ENCODE results near the gene MT1X.
"Not testable (repeated sequence)": the region's sequence is repeated elsewhere in the genome, so short reads cannot be mapped to it uniquely, and the experiment has no call there.

The MT1X gene

GRCh38 chr16:56657555-56658326 lies 24.5 kb upstream of the MT1X start, which contains the start of gene MT1F:
Gene MT1F, plus strand, starts transcription at chr16:56657959. Its CDS starts 100 bp downstream, at chr16:56658059.
- no peak for DNase-seq

DNA sequence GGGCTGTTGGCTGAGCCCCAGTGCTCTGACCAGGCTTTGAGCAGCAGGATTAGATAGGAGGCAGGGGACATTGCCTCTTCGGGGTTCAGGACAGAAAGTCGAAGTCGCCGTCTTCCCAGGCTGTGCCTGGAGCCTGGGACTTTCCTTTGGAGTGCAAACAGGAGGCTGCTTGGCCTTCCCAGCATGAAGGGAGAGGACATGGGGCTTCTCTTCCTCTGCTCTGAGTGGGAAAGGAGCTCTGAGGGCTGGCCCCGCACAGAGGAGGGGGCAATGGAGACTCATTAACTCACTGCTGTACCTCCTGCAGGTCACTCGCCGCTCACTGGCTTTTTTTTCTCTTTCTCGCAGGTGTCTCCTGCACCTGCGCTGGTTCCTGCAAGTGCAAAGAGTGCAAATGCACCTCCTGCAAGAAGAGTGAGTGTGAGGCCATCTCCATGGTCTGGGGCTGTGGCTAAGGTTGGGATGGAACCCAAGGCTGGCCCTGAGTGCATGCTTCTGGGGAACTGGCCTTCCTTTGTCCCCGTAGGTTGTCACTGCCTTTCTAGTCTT lies 23.9 kb upstream of the MT1X start:
- no peak for DNase-seq

DNA sequence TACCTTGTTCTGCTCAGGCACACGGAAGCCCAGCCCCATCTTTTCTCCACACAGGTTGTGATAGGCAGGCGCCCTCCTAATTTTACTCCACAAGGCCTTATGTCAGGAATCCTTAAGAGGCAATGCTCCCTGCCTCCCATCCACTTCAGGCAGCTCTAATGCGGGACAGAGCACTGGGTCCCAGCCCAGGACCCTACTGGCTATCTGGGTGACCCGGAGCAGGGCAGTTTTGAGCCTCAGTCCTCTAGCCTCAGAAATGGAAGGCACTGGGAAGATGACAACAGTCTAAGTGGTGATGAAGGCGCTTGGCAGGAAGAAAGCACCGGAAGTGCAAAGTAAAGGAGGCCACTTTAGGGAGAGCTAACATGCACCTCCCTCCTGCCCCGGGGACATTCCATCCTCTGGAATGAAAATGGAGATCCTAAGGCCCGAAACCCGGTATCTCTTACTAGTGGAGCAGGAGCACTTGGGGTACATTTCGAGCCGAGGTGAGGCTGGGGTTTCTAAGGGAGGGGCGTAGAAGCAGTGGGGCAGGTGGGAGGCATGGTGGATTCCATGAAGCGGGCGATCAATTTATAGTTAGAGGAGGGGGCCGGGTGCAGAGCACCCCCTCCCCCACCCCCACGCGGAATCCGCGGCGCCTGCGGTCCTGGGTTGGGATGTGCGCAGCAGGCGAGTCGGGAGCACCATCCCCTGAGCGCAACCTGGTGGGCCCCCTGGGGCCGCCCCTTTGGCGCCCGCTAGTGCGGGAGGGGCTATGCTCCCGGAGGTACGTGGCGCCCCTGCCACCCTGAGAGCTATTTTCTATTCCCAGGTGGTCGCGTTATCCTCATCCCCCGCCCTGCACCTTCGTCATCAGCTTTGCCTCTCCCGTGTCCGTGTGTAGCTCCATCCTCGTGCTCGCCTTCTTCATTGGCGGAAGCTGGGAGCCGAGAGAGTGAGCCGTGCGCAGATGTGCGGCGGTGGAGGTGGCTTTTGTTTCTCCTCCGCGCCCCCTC lies 19.6 kb upstream of the MT1X start:
- no peak for DNase-seq

GRCh38 chr16:56664506-56664905 lies 17.8 kb upstream of the MT1X start:
- no peak for DNase-seq

- DNase-seq = not testable (repeated sequence)
Measured at GRCh38 chr16:56665286-56666261, 16.7 kb upstream of the MT1X start.

GRCh38 chr16:56667581-56668571 lies 14.4 kb upstream of the MT1X start, which contains the start of gene MT1G:
Gene MT1G, minus strand, starts transcription at chr16:56668065. Its CDS starts 72 bp downstream, at chr16:56667993.
- no peak for DNase-seq

GRCh38 chr16:56669005-56669839 lies 13.0 kb upstream of the MT1X start, which contains the start of gene MT1H:
Gene MT1H, plus strand, starts transcription at chr16:56669814. Its CDS starts 71 bp downstream, at chr16:56669885.
- DNase-seq = no peak

- DNase-seq = no peak
Measured at GRCh38 chr16:56669840-56670619, 12.2 kb upstream of the MT1X start.

GRCh38 chr16:56670620-56670934 lies 11.7 kb upstream of the MT1X start:
- no peak for DNase-seq

DNA sequence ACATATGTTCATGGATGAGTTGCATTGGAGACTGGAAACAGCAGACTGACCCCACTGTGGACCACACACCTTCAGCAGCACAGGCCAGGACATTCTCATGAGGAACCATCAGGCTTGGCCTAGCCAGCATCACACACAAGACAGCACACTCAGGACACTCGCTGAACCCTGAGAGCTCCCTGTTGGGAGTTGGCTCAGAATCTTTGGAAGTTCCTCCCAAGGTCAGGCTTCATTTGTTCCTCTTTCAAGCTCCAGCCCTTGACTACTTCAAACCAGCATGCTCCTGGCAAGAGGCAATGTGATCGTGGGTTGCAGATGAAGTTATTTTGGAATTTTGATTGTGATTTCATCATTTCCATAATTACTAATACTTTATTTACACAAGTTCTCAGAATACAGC lies 10.6 kb upstream of the MT1X start:
- DNase-seq = not testable (repeated sequence)

DNA sequence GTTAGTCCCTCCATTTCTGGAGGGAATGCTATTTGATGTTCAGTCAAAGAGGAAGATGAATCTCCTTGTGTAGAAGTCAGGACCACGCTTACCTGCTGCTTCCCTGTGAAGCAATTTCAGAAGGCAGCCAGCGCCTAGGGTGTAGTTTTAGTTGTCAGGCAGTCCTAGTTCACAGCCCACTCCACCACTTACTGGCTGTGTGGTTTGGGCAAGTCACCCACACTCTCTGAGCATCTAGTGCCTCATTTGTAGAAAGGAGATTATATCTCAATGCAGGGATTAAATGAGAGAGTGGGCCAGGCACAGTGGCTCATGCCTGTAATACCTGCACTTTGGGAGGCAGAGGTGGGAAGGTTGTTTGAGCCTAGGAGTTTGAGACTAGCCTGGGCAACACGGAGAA lies 10.1 kb upstream of the MT1X start:
- not testable (repeated sequence) for DNase-seq

DNA sequence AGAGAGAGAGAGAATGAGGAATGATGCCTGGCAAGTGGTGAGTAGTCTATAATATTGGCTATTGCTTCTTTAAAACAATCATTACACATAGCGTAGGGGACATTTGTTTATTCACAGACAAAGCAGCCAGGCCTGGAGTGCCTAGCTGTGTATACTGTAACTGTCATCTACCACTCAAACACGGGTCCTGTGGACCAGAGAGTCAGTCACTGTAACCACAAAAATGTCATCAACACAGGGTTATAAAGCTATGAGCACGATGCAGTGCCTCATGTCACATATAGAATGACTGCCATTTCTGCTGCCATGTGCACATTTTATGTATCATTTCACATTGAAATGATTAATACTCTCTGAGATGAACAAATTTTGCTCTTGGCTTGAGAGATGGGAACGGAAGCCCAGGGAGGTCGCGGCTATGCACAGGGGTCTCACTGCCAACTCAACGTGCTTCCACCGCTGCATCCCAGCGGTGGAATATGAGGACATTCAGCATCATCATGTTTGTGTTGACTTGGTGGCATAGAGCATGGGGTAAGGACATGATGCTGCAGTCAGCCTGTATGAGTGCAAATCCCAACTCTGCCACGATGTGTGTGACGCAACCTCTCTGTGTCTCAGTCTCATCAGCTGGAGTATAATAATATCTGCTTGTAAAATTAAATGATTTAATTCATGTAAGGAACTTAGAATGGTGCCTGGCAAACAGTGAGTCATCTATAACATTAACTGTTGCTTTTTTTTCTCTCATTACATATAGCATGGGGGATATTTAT lies 9.3 kb upstream of the MT1X start:
- DNase-seq = no peak

GRCh38 chr16:56673921-56674320 lies 8.3 kb upstream of the MT1X start:
- no peak for DNase-seq

- DNase-seq = not testable (repeated sequence)
Measured at GRCh38 chr16:56674570-56674969, 7.7 kb upstream of the MT1X start.

DNA sequence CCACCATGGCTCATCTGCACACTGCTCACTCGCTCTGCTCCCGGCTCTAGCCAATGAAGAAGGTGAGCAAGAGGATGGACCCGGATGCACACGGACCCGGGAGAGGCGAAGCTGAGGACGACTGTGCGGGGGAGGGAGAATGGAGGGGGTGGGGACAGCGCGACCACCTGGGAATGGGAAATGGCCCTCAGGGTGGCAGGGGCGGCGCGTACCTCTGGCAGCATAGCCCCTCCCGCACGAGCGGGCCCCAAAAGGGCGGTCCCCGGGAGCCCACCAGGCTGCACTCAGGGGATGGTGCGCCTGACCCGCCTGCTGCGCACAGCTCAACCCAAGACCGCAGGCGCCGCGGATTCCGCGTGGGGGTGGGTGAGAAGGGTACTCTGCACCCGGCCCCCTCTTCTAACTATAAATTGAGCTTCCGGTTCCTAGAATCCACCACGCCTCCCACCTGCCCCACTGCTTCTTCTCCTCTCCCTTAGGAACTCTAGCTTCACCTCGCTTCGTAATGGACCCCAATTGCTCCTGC lies 6.5 kb upstream of the MT1X start:
- no peak for DNase-seq

- DNase-seq = no peak
Measured at GRCh38 chr16:56677474-56677873, 4.8 kb upstream of the MT1X start.

- DNase-seq = no peak
Measured at GRCh38 chr16:56679078-56679730, 3.1 kb upstream of the MT1X start.

Measured in NK-92 treated with Interleukin-12 subunit alpha and Interleukin-12 subunit beta, amount 100 ng/mL, for 24 hours (cell line).